ENCODE measurements around the gene PERCC1. TPM values are rescaled to one million over a fixed set of nuclear protein-coding genes. Genes with fewer than 3 reads are reported as not detected.

Gene PERCC1
- total RNA-seq, 1 donor from 2014 or later: not detected

DNA sequence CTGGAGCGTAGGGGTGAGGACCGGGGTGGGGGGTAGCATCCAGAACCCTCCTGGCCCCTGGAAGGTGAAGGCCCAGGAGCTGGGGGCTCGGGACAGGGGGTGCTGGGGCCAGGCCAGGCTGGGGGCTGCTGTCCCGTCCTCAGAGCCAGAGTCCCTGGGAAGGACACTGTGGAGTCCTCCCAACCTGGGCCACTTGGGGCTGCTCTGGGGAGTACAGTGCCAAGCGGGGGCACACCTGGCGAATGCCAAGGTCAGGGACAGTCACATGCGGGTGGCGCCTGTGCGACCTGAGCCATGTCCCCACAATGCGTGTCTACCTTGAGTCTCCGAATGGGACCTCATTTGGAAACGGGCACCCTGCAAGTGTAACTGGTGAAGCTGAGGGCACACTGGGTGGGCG is 1.2 kb upstream of the PERCC1 start:
- no peak overlapping the region for H3K4me3 Mint-ChIP-seq (ENCODE audit: unreplicated experiment)
- TF ChIP-seq CTCF (IDR thresholded peaks at IDR 0.05; ENCODE audit: unreplicated experiment): no peak
- H3K27ac Mint-ChIP-seq (ENCODE audit: unreplicated experiment): no peak overlapping the region
- H3K36me3 Mint-ChIP-seq (ENCODE audit: low read depth, unreplicated experiment): no peaks in the 10 kb centered on the region
- no peaks in the 10 kb centered on the region for H3K9me3 Mint-ChIP-seq (ENCODE audit: unreplicated experiment)
- no peak for DNase-seq (ENCODE audit: low spot score)
- no peaks in the 10 kb centered on the region for H3K4me1 Mint-ChIP-seq (ENCODE audit: unreplicated experiment)
- peaks cover 1% of the 10 kb centered on the region for H3K27me3 Mint-ChIP-seq (ENCODE audit: unreplicated experiment)

- Mint-ChIP-seq H3K27me3 (ENCODE audit: unreplicated experiment) (peaks cover 1% of the 10 kb centered on the region), H3K4me3 (ENCODE audit: unreplicated experiment) (no peak overlapping the region), H3K9me3 (ENCODE audit: unreplicated experiment) (no peaks in the 10 kb centered on the region), H3K27ac (ENCODE audit: unreplicated experiment) (no peak overlapping the region), H3K36me3 (ENCODE audit: low read depth, unreplicated experiment) (no peaks in the 10 kb centered on the region), H3K4me1 (ENCODE audit: unreplicated experiment) (no peaks in the 10 kb centered on the region)
- no peak for TF ChIP-seq CTCF (IDR thresholded peaks at IDR 0.05; ENCODE audit: unreplicated experiment)
- DNase-seq (ENCODE audit: low spot score): no peak
Measured at GRCh38 chr16:1430214-1430758, 592 bp upstream of the PERCC1 start.

- Mint-ChIP-seq H3K27ac (ENCODE audit: unreplicated experiment) (no peak overlapping the region), H3K4me3 (ENCODE audit: unreplicated experiment) (no peak overlapping the region), H3K4me1 (ENCODE audit: unreplicated experiment) (no peaks in the 10 kb centered on the region), H3K36me3 (ENCODE audit: low read depth, unreplicated experiment) (no peaks in the 10 kb centered on the region), H3K9me3 (ENCODE audit: unreplicated experiment) (no peaks in the 10 kb centered on the region), H3K27me3 (ENCODE audit: unreplicated experiment) (peaks cover 1% of the 10 kb centered on the region)
- no peak for TF ChIP-seq CTCF (IDR thresholded peaks at IDR 0.05; ENCODE audit: unreplicated experiment)
- DNase-seq (ENCODE audit: low spot score): no peak
Measured at GRCh38 chr16:1431497-1432270, 806 bp downstream of the PERCC1 start.

- no peak for TF ChIP-seq CTCF (IDR thresholded peaks at IDR 0.05; ENCODE audit: unreplicated experiment)
- no peak for DNase-seq (ENCODE audit: low spot score)
- Mint-ChIP-seq H3K4me1 (ENCODE audit: unreplicated experiment) (no peaks in the 10 kb centered on the region), H3K27ac (ENCODE audit: unreplicated experiment) (no peak overlapping the region), H3K36me3 (ENCODE audit: low read depth, unreplicated experiment) (no peaks in the 10 kb centered on the region), H3K4me3 (ENCODE audit: unreplicated experiment) (no peak overlapping the region), H3K27me3 (ENCODE audit: unreplicated experiment) (peaks cover 1% of the 10 kb centered on the region), H3K9me3 (ENCODE audit: unreplicated experiment) (no peaks in the 10 kb centered on the region)
Measured at GRCh38 chr16:1432388-1433262, 1.7 kb downstream of the PERCC1 start.

- H3K27me3 Mint-ChIP-seq (ENCODE audit: unreplicated experiment): peaks cover 1% of the 10 kb centered on the region
- H3K4me1 Mint-ChIP-seq (ENCODE audit: unreplicated experiment): no peaks in the 10 kb centered on the region
- no peak for TF ChIP-seq CTCF (IDR thresholded peaks at IDR 0.05; ENCODE audit: unreplicated experiment)
- H3K4me3 Mint-ChIP-seq (ENCODE audit: unreplicated experiment): no peak overlapping the region
- H3K36me3 Mint-ChIP-seq (ENCODE audit: low read depth, unreplicated experiment): no peaks in the 10 kb centered on the region
- no peaks in the 10 kb centered on the region for H3K9me3 Mint-ChIP-seq (ENCODE audit: unreplicated experiment)
- H3K27ac Mint-ChIP-seq (ENCODE audit: unreplicated experiment): no peak overlapping the region
- no peak for DNase-seq (ENCODE audit: low spot score)
Measured at GRCh38 chr16:1433263-1433560, 2.3 kb downstream of the PERCC1 start.
